ENCODE results near the gene CDH15.
"Not testable (repeated sequence)": the region's sequence is repeated elsewhere in the genome, so short reads cannot be mapped to it uniquely, and the experiment has no call there.

CDH15 gene

DNA sequence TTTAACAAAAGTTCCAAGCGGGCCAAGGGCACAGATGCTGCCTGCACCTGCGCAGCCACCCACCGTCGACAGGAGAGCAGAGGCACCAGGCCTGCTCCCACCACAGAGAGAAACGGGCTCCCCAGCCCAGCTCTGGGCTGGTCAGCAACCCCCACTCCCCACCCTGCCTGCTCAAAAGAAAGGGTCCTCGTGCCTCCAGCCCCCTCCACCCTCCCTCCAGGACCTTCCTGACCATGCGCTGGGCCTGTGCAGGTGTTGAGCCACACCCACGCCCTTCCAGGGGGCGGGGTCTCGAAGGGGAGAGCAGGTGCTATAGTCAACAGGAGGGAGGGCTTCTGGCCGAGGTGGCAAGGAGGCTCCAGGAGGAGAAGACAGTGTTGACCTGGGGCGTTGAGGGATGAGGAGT is 71.2 kb downstream of the CDH15 start:
- DNase-seq = no peak

GRCh38 chr16:89243664-89244063 is 72.1 kb downstream of the CDH15 start:
- DNase-seq = no peak

- not testable (repeated sequence) for DNase-seq
Measured at GRCh38 chr16:89244264-89244663, 72.7 kb downstream of the CDH15 start.

GRCh38 chr16:89244754-89245153 is 73.2 kb downstream of the CDH15 start:
- no peak for DNase-seq
